ENCODE data around the gene ARHGAP8.

The ARHGAP8 gene

DNA sequence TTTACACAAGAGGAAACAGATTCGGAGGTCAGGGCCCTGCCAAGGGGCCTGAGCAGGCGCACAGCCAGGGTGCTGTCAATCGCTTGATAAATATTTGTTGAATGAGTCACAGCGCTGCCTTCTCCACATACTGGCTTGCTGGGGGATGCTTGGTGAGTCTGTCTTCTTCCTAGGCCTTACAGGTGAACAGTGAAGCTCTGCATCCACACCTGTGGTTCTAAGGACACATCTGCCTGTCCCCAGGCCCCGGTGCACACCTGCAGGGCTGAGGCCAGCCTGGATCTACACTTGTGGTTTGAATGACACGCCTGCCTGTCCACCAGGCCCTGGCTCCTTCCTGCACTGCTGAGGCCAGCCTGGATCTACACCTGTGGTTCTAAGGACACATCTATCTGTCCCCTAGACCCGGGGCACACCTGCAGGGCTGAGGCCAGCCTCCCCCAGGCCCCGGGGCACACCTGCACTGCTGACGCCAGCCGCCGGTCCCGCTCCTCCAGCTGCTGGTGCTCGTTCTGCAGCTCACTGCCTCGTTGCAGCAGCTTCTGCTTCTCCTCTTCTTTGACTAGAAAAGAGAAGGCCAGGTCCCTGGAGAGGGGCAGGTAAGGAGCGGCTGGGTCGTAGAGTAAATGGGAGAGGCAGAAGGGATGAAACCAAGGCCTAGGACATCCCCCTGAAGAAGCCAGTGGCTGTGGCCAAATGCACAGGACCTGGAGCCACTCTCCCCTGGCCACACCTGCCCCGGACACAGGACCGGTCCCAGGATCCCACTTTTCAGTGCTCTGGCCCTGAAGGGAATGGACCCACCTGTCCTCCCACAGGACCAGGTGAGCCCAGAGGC is 132.8 kb downstream of the ARHGAP8 start:
- H3K4me3 ChIP-seq (ENCODE audit: control insufficient read depth, low read depth, low read length) = no peak overlapping the region
- DNase-seq (ENCODE audit: low read depth) = no peak
- TF ChIP-seq, protein P1, sequence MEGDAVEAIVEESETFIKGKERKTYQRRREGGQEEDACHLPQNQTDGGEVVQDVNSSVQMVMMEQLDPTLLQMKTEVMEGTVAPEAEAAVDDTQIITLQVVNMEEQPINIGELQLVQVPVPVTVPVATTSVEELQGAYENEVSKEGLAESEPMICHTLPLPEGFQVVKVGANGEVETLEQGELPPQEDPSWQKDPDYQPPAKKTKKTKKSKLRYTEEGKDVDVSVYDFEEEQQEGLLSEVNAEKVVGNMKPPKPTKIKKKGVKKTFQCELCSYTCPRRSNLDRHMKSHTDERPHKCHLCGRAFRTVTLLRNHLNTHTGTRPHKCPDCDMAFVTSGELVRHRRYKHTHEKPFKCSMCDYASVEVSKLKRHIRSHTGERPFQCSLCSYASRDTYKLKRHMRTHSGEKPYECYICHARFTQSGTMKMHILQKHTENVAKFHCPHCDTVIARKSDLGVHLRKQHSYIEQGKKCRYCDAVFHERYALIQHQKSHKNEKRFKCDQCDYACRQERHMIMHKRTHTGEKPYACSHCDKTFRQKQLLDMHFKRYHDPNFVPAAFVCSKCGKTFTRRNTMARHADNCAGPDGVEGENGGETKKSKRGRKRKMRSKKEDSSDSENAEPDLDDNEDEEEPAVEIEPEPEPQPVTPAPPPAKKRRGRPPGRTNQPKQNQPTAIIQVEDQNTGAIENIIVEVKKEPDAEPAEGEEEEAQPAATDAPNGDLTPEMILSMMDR (IDR thresholded peaks at IDR 0.05; ENCODE audit: control insufficient read depth, insufficient read depth, low read depth, low read length, missing control alignments) = no peak

GRCh38 chr22:44885806-44886360 is 133.5 kb downstream of the ARHGAP8 start:
- no peak for DNase-seq (ENCODE audit: low read depth)
- TF ChIP-seq, protein P1 (IDR thresholded peaks at IDR 0.05; ENCODE audit: control insufficient read depth, insufficient read depth, low read depth, low read length, missing control alignments) = no peak
- no peak overlapping the region for H3K4me3 ChIP-seq (ENCODE audit: control insufficient read depth, low read depth, low read length)

DNA sequence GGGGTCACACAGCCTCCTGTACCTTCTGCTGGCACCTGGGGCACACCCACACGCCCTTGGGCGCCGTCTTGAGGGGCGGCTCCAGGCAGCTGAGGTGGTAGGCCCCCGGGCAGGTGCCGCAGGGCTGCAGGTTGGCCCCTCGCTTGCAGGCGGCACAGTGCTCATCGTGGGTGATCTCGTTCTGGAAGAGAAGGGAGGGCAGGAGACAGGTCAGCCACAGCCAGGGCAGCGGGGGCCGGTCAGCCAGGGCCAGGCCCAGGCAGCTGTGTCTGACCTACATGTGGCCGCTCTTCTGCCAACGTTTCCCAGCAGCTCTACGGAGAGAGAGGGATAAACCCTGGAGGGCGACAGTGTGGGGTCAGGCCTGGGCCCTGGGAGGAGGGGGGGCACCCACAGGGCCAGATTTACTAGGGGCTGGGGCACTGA is 135.6 kb downstream of the ARHGAP8 start:
- no peak for DNase-seq (ENCODE audit: low read depth)
- TF ChIP-seq, protein P1 (IDR thresholded peaks at IDR 0.05; ENCODE audit: control insufficient read depth, insufficient read depth, low read depth, low read length, missing control alignments) = no peak
- no peak overlapping the region for H3K4me3 ChIP-seq (ENCODE audit: control insufficient read depth, low read depth, low read length)

GRCh38 chr22:44888491-44889254 is 136.3 kb downstream of the ARHGAP8 start:
- DNase-seq (ENCODE audit: low read depth) = no peak
- H3K4me3 ChIP-seq (ENCODE audit: control insufficient read depth, low read depth, low read length) = no peak overlapping the region
- TF ChIP-seq, protein P1 (IDR thresholded peaks at IDR 0.05; ENCODE audit: control insufficient read depth, insufficient read depth, low read depth, low read length, missing control alignments) = no peak

- H3K4me3 ChIP-seq (ENCODE audit: control insufficient read depth, low read depth, low read length) = no peak overlapping the region
- DNase-seq (ENCODE audit: low read depth) = no peak
- TF ChIP-seq, protein P1 (IDR thresholded peaks at IDR 0.05; ENCODE audit: control insufficient read depth, insufficient read depth, low read depth, low read length, missing control alignments) = peak; percentile 8
Observed at GRCh38 chr22:44889255-44889878, 137.0 kb downstream of the ARHGAP8 start.

Data from AG09309 (cell line).